ENCODE results near the gene WFDC13. TPM values are rescaled to one million over a fixed set of nuclear protein-coding genes. Genes with fewer than 3 reads are reported as not detected.
"Not testable (repeated sequence)": the region's sequence is repeated elsewhere in the genome, so short reads cannot be mapped to it uniquely, and the experiment has no call there.

WFDC13 gene
- total RNA-seq, result not detected

GRCh38 chr20:45701873-45702272, at the start of gene WFDC13:
Gene WFDC13, plus strand, starts transcription at chr20:45702038. Its CDS starts 86 bp downstream, at chr20:45702124.
- TF ChIP-seq, protein P1, sequence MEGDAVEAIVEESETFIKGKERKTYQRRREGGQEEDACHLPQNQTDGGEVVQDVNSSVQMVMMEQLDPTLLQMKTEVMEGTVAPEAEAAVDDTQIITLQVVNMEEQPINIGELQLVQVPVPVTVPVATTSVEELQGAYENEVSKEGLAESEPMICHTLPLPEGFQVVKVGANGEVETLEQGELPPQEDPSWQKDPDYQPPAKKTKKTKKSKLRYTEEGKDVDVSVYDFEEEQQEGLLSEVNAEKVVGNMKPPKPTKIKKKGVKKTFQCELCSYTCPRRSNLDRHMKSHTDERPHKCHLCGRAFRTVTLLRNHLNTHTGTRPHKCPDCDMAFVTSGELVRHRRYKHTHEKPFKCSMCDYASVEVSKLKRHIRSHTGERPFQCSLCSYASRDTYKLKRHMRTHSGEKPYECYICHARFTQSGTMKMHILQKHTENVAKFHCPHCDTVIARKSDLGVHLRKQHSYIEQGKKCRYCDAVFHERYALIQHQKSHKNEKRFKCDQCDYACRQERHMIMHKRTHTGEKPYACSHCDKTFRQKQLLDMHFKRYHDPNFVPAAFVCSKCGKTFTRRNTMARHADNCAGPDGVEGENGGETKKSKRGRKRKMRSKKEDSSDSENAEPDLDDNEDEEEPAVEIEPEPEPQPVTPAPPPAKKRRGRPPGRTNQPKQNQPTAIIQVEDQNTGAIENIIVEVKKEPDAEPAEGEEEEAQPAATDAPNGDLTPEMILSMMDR (IDR thresholded peaks at IDR 0.05), result no peak
- ATAC-seq (ENCODE audit: low FRiP score) (no peak), DNase-seq (ENCODE audit: low spot score) (no peak)

- ATAC-seq (ENCODE audit: low FRiP score); DNase-seq (ENCODE audit: low spot score): not testable (repeated sequence)
These were observed 44.8 kb upstream of the WFDC13 start for GRCh38 chr20:45657038-45657437.

DNA sequence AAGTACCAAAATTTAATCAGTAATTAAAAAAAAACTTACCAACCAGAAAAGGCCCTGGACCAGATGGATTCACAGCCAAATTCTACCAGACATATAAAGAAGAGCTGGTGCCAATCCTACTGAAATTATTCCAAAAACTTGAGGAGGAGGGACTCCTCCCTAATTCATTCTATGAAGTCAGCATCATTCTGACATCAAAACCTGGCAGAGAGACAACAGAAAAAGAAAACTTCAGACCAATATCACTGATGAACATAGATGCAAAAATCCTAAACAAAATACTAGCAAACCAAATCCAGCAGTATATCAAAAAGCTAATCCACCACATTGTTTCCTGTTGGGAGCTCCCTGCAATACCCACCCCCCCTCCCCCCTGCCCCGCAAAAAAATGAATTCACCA, 31.7 kb upstream of the WFDC13 start, which contains the start of gene WFDC11:
Gene WFDC11, minus strand, starts transcription at position 101 of the 400 bp plus-strand sequence. CDS start 19,639 bp downstream, outside the sequence.
- DNase-seq (ENCODE audit: low spot score) (no peak), ATAC-seq (ENCODE audit: low FRiP score) (no peak)
- TF ChIP-seq, protein P1 (IDR thresholded peaks at IDR 0.05), result no peak

DNA sequence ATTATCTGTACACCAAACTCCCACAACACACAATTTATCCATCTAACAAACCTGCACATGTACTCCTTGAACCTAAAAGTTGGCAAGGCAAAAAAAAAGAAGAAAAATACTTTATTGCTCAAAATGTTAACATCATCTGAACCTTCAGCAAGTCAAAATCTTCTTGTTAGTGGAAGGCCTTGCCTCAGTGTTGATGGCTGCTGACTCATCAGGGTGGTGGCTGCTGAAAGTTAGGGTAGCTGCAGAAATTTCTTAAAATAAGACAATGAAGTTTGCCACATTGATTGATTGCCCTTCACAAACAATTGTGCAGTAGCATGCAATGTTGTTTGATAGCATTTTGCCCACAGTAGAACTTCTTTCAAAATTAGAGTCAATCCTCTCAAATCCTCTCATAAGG, 29.1 kb upstream of the WFDC13 start:
- ATAC-seq (ENCODE audit: low FRiP score) (no peak), DNase-seq (ENCODE audit: low spot score) (no peak)
- TF ChIP-seq, protein P1 (IDR thresholded peaks at IDR 0.05), result no peak

GRCh38 chr20:45679650-45680049, 22.2 kb upstream of the WFDC13 start:
- TF ChIP-seq, protein P1 (IDR thresholded peaks at IDR 0.05), result no peak
- DNase-seq (ENCODE audit: low spot score) (no peak), ATAC-seq (ENCODE audit: low FRiP score) (no peak)

GRCh38 chr20:45685896-45686295, 15.9 kb upstream of the WFDC13 start:
- DNase-seq (ENCODE audit: low spot score) (no peak), ATAC-seq (ENCODE audit: low FRiP score) (no peak)
- TF ChIP-seq, protein P1 (IDR thresholded peaks at IDR 0.05), result no peak

DNA sequence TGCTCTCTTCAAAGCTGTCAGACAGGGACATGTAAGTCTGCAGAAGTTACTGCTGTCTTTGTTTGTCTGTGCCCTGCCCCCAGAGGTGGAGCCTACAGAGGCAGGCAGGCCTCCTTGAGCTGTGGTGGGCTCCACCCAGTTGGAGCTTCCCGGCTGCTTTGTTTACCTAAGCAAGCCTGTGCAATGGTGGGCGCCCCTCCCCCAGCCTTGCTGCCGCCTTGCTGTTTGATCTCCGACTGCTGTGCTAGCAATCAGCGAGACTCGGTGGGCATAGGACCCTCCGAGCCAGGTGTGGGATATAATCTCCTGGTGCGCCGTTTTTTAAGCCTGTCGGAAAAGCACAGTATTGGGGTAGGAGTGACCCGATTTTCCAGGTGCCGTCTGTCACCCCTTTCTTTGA, 8.5 kb upstream of the WFDC13 start:
- not testable (repeated sequence) for ATAC-seq (ENCODE audit: low FRiP score); DNase-seq (ENCODE audit: low spot score)

DNA sequence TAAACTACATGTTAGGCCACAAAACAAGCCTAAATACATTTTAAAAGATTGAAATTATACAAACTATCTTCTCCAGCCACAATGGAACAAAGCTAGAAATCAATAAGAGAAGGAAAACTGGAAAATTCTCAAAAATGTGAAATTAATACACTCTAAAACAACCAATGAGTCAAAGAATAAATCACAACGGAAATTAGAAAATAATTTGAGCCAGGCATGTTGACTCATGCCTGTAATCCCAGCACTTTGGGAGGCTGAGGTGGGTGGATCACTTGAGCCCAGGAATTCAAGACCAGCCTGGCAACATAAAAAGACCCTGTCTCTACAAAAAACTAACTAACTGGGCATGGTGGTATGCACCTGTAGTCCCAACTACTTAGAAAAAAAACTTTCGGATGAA, 6.3 kb upstream of the WFDC13 start:
- ATAC-seq (ENCODE audit: low FRiP score) (no peak), DNase-seq (ENCODE audit: low spot score) (no peak)
- TF ChIP-seq, protein P1 (IDR thresholded peaks at IDR 0.05), result no peak

Data from omental fat pad (tissue), 4 donors.